DOHH2 (cell line): Measurements from ENCODE around the gene VIT.

Experiments
- H3F3A ChIP-seq: fragments of 200-600 bp; sonication (generic), shearing (Covaris generic); 2 replicates; pipeline ENCODE4 v1.6.0; 2016; ENCODE audit warnings: antibody characterized with exemption, mild to moderate bottlenecking; ENCODE audit not compliant: control insufficient read depth, insufficient read depth
- H3K27ac ChIP-seq: fragments of 200-600 bp; sonication (generic); 2 replicates; pipeline ENCODE4 v1.5.1; 2014; ENCODE audit warnings: low read depth, mild to moderate bottlenecking, low read length, moderate library complexity
- H3K27me3 ChIP-seq: fragments of 200-600 bp; sonication (generic); 2 replicates; pipeline ENCODE4 v1.6.1; 2014; ENCODE audit warnings: mild to moderate bottlenecking, low read length, mixed read lengths; ENCODE audit not compliant: control insufficient read depth
- H3K36me3 ChIP-seq: fragments of 200-600 bp; sonication (generic); 2 replicates; pipeline ENCODE4 v1.6.1; 2014; ENCODE audit warnings: mild to moderate bottlenecking, low read length, moderate library complexity, mixed read lengths; ENCODE audit not compliant: control insufficient read depth
- H3K4me1 ChIP-seq: fragments of 200-600 bp; sonication (generic); 2 replicates; pipeline ENCODE4 v1.6.1; 2014; ENCODE audit warnings: mild to moderate bottlenecking, low read length, mixed read lengths; ENCODE audit not compliant: control insufficient read depth
- H3K4me2 ChIP-seq: fragments of 200-600 bp; sonication (generic); 2 replicates; pipeline ENCODE4 v1.6.0; 2014; ENCODE audit warnings: mild to moderate bottlenecking, low read length, moderate library complexity
- H3K4me3 ChIP-seq: fragments of 200-600 bp; sonication (generic); 2 replicates; pipeline ENCODE4 v1.5.1; 2014; ENCODE audit warnings: mild to moderate bottlenecking, low read length, mixed read lengths
- H3K79me2 ChIP-seq: fragments of 200-600 bp; sonication (generic); 2 replicates; pipeline ENCODE4 v1.6.1; 2014; ENCODE audit warnings: mild to moderate bottlenecking, low read length, mixed read lengths; ENCODE audit not compliant: control insufficient read depth
- H3K9me2 ChIP-seq: fragments of 200-600 bp; sonication (generic); replicated peaks from 2 replicates; pipeline ENCODE4 v1.6.1; 2014; ENCODE audit warnings: mild to moderate bottlenecking, low read length, mixed read lengths; ENCODE audit not compliant: control insufficient read depth
- H3K9me3 ChIP-seq: fragments of 200-600 bp; sonication (generic); 2 replicates; pipeline ENCODE4 v1.6.1; 2014; ENCODE audit warnings: antibody characterized with exemption, low read length, mixed read lengths; ENCODE audit not compliant: control insufficient read depth, insufficient read depth
- H4K20me1 ChIP-seq: fragments of 200-600 bp; sonication (generic); 2 replicates; pipeline ENCODE4 v1.6.0; 2014; ENCODE audit warnings: low read depth, mild to moderate bottlenecking, antibody characterized with exemption, low read length, moderate library complexity; ENCODE audit not compliant: control insufficient read depth, insufficient read depth
- CTCF ChIP-seq: fragments of 200-600 bp; sonication (generic); IDR thresholded peaks from one replicate; pipeline ENCODE4 v1.5.1; 2014; ENCODE audit warnings: antibody characterized with exemption, mild to moderate bottlenecking, low read depth, low read length; ENCODE audit not compliant: poor library complexity, severe bottlenecking
- EZH2phosphoT487 ChIP-seq: fragments of 200-600 bp; sonication (generic); IDR thresholded peaks from 2 replicates; pipeline ENCODE4 v1.6.1; 2017; ENCODE audit warnings: borderline replicate concordance, mild to moderate bottlenecking, antibody characterized with exemption, low read length, moderate library complexity, mixed read lengths

VIT gene

DNA sequence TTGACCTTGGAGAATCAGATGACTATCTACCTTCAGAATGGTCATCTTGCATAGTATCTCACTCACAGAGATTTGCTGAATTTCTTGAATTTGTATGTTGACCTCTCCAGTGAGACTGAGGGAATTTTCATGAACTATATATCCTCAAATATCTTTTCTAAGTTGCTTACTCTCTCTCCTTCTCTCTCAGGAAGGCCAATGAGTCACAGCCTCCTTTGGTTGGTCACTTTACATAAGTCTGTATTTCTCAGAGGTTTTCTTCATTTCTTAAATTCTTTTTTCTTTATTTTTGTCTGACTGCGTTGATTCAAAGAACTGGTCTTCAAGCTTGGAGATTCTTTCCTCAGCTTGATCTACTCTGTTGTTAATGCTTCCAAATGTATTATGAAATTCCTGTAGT, 51.7 kb downstream of the VIT start:
- Histone ChIP-seq H4K20me1 (no peaks in the 10 kb centered on the region), H3K9me3 (no peaks in the 10 kb centered on the region; the same call in 1 of the 2 replicates), H3K4me2 (no peak overlapping the region), H3K4me3 (no peak overlapping the region), H3K79me2 (no peaks in the 10 kb centered on the region), H3K36me3 (no peaks in the 10 kb centered on the region), H3K9me2 (no peaks in the 10 kb centered on the region), H3K27me3 (no peaks in the 10 kb centered on the region; the same call in 1 of the 2 replicates), H3K4me1 (no peaks in the 10 kb centered on the region), H3F3A (no peaks in the 10 kb centered on the region), H3K27ac (no peak overlapping the region)
- TF ChIP-seq EZH2phosphoT487 (no peak), CTCF (no peak)

- Histone ChIP-seq H4K20me1 (no peaks in the 10 kb centered on the region), H3K27me3 (no peaks in the 10 kb centered on the region; the same call in 1 of the 2 replicates), H3K4me1 (no peaks in the 10 kb centered on the region), H3K36me3 (no peaks in the 10 kb centered on the region), H3K27ac (no peak overlapping the region), H3K9me3 (no peaks in the 10 kb centered on the region; the same call in 1 of the 2 replicates), H3F3A (no peaks in the 10 kb centered on the region), H3K9me2 (no peaks in the 10 kb centered on the region), H3K4me2 (no peak overlapping the region), H3K79me2 (no peaks in the 10 kb centered on the region), H3K4me3 (no peak overlapping the region)
- TF ChIP-seq EZH2phosphoT487 (no peak), CTCF (no peak)
Measured at GRCh38 chr2:36750101-36750500, 53.6 kb downstream of the VIT start.

GRCh38 chr2:36753706-36754221, 57.3 kb downstream of the VIT start:
- H3K27me3 ChIP-seq: no peaks in the 10 kb centered on the region
- no peak overlapping the region for H3K27ac ChIP-seq
- no peaks in the 10 kb centered on the region for H3F3A ChIP-seq
- no peaks in the 10 kb centered on the region for H4K20me1 ChIP-seq
- no peaks in the 10 kb centered on the region for H3K9me2 ChIP-seq
- no peak for TF ChIP-seq CTCF
- no peak for TF ChIP-seq EZH2phosphoT487
- H3K79me2 ChIP-seq: no peaks in the 10 kb centered on the region
- H3K36me3 ChIP-seq: no peaks in the 10 kb centered on the region
- no peaks in the 10 kb centered on the region; the same call in 1 of the 2 replicates for H3K9me3 ChIP-seq
- H3K4me3 ChIP-seq: no peak overlapping the region
- no peaks in the 10 kb centered on the region for H3K4me1 ChIP-seq
- H3K4me2 ChIP-seq: no peak overlapping the region

DNA sequence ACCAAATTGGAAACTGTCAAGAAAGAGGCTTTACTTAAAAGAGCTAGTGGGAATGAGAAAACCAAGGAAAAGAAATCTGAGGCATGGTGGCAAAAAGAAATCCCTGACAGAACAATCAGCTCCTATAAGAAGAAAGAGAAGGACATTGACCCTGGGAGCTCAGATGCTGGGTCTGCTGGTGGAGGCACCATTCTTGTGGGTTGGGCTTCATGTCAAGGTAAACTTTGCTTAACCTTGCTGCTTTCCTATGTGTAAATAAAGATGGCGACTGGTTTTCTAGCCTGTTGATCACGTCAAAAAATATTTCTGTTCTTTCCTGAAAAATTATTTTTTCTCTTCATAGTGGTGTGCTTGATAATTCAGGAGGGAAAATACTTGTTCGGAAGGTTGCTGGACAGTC, 58.1 kb downstream of the VIT start:
- no peaks in the 10 kb centered on the region for H3K79me2 ChIP-seq
- no peak overlapping the region for H3K4me3 ChIP-seq
- H3K36me3 ChIP-seq: no peaks in the 10 kb centered on the region
- no peaks in the 10 kb centered on the region for H3K4me1 ChIP-seq
- H3K4me2 ChIP-seq: no peak overlapping the region
- H3K9me2 ChIP-seq: no peaks in the 10 kb centered on the region
- H3K27me3 ChIP-seq: no peaks in the 10 kb centered on the region
- no peak for TF ChIP-seq CTCF
- no peak for TF ChIP-seq EZH2phosphoT487
- H3K27ac ChIP-seq: no peak overlapping the region
- H4K20me1 ChIP-seq: no peaks in the 10 kb centered on the region
- no peaks in the 10 kb centered on the region for H3F3A ChIP-seq
- H3K9me3 ChIP-seq: no peaks in the 10 kb centered on the region; the same call in 1 of the 2 replicates
